Esophagus squamous epithelium (tissue), 4 donors: Measurements from ENCODE around the gene TLCD3A.
"Not testable (repeated sequence)": the region's sequence is repeated elsewhere in the genome, so short reads cannot be mapped to it uniquely, and the experiment has no call there.

Source experiments
- POLR2A ChIP-seq, 4 donors: fragments of 450-650 bp; IDR thresholded peaks; one replicate each; pipeline ENCODE4 v1.6.1; 2017; ENCODE audit warnings: antibody characterized with exemption in 4 of 4, mild to moderate bottlenecking in 4 of 4, moderate library complexity in 3 of 4
- TF ChIP-seq, protein P1 (sequence below), 6 experiments: fragments of 450-650 bp in 4 of 6; fragments of 200-600 bp in 2 of 6; sonication (generic) in 2 of 6; IDR thresholded peaks; one replicate each; pipeline ENCODE4 v1.5.1; 2016 to 2019; ENCODE audit warnings: antibody characterized with exemption in 6 of 6, mild to moderate bottlenecking in 4 of 6, moderate library complexity in 4 of 6

DNA sequence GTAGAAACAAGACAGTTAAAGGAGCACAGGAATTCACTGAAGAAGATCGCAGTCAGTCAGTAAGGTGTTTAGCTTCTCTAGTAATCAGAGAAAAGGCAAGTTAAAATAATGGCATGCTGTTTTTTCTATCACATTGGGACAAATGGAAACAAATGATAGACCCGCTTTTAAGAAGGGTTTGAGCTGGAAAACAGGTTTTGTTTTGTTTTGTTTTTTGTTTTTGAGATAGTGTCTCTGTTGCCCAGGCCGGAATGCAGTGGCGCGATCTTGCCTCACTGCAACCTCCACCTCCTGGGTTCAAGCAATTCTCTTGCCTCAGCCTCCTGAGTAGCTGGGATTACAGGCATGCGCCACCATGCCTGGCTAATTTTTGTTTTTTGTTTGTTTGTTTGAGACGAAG, 53.5 kb downstream of the TLCD3A start:
- TF ChIP-seq POLR2A (IDR thresholded peaks at IDR 0.05): not testable (repeated sequence)
- TF ChIP-seq, protein P1, sequence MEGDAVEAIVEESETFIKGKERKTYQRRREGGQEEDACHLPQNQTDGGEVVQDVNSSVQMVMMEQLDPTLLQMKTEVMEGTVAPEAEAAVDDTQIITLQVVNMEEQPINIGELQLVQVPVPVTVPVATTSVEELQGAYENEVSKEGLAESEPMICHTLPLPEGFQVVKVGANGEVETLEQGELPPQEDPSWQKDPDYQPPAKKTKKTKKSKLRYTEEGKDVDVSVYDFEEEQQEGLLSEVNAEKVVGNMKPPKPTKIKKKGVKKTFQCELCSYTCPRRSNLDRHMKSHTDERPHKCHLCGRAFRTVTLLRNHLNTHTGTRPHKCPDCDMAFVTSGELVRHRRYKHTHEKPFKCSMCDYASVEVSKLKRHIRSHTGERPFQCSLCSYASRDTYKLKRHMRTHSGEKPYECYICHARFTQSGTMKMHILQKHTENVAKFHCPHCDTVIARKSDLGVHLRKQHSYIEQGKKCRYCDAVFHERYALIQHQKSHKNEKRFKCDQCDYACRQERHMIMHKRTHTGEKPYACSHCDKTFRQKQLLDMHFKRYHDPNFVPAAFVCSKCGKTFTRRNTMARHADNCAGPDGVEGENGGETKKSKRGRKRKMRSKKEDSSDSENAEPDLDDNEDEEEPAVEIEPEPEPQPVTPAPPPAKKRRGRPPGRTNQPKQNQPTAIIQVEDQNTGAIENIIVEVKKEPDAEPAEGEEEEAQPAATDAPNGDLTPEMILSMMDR (IDR thresholded peaks at IDR 0.05): not testable (repeated sequence)
